MV-4-11 (cell line): ENCODE measurements around the gene ZNF132.
A peak's percentile ranks its signal among the peaks of the same experiment; 100 is the strongest.

Experiments
- DNase-seq: peaks from one replicate; lab custom pipeline; 2025; lab: John Stamatoyannopoulos, UW

Gene ZNF132

DNA sequence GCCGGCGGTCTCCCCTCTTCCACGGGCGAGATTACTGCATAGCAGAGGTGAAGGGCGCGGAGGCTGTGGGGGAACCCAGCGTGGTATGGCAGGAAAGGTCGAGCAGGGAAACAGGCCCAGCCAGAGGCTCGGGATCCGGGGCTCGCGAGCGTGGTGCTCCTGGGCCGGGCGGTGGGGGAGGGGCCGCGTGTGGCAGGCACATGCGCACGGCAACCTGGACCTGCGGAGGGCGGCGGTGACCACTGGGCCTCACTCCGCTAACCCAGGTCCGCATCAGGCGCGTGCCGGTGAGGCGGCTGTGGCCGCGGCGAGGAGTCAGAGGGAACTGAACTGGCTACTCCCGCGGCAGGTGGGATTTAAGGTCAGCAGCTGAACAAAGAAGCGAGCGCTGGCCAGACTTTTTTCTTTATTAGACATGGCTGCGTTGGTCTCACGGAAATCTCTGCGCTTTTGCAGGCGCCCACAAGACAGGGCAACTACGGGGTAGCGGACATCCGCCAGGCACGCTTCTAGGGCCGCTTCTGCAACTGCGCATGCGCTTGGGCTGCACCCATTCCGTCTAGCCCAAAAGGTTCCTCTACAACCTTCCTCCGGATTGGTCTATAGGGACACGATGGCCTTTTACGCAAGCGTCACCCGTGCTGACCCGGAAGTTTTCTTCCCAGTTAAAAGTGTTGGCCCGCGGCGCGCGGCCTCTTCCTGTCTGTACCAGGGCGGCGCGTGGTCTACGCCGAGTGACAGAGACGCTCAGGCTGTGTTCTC is 53.2 kb downstream of the ZNF132 start, which contains the start of gene RPS5:
RPS5 (plus strand) TSS at position 694 of the 762 bp plus-strand sequence. CDS start 869 bp downstream, outside the sequence.
- peak; percentile 100 for DNase-seq

- no peak for DNase-seq
Observed at GRCh38 chr19:58385891-58386575, 53.9 kb downstream of the ZNF132 start.

DNA sequence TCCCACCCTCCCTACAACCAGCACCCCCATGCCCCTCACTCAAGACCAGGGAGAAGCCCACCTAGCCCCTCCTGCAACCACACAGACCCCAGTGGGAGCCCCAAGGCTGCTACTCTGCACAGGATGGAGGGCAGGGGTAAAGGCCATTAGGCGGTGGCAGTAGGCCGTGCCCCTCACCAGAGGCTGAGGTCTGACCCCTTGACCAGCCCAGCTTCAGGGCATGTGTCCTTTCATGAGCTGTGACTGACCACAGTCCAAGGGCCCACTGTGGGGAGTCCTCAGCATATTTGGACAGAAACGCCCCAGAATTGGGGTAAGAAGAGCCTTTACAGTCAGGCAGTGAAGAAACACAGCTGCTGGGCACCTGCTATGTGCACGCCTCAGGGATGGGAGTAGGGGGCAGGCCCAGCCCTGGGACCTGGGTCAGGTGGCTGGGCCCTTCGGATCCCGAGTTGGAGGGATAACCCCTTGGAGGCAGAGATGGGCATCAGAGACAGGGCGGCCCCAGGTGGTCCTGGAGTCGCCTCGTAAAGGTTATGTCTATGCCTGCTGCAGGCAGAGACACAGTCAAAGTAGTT is 54.6 kb downstream of the ZNF132 start:
- DNase-seq = no peak

DNA sequence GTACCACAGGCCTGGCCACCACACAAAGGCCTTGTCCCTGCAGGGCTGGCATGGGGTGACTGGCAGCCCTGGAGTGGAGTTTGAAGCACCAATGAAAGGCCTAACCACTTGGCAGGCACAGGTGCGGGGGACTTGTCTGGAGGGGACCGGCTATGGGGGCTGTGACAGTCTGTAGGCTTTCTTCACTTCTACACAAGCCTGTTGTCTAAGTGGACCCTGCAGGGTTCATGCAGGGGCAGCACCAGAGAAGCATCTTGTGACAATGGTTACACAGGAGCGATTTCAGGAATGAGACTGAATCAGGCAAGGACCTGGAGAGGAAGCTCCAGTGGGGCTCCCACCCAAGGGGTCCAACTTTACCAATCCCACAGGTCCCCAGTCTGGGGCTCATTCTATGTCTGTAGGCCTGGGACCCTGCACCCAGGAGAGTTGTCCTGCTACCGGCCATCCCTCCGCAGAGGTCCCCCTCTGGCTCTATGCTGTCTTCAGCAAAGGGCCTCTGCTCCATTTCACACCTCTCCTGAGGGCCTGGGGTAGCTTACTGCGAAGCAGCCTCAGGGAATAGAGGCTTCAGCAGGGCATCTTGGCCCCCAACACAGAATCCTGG is 56.9 kb downstream of the ZNF132 start:
- DNase-seq = no peak
